Measurements from ENCODE around the gene EEFSEC.

The EEFSEC gene

GRCh38 chr3:128342701-128343180, 189.5 kb downstream of the EEFSEC start:
- no peak for TF ChIP-seq CTCF (IDR thresholded peaks at IDR 0.05; ENCODE audit: control insufficient read depth, insufficient read depth, low read depth, low read length, missing control alignments)
- no peak overlapping the region for H3K4me3 ChIP-seq (ENCODE audit: control insufficient read depth, low read depth, low read length)
- no peak for DNase-seq (ENCODE audit: low read depth)

- DNase-seq (ENCODE audit: low read depth) = no peak
- H3K4me3 ChIP-seq (ENCODE audit: control insufficient read depth, low read depth, low read length) = no peak overlapping the region
- no peak for TF ChIP-seq CTCF (IDR thresholded peaks at IDR 0.05; ENCODE audit: control insufficient read depth, insufficient read depth, low read depth, low read length, missing control alignments)
Measured at GRCh38 chr3:128343287-128344051, 190.2 kb downstream of the EEFSEC start.

GRCh38 chr3:128344052-128344735, 190.9 kb downstream of the EEFSEC start:
- no peak overlapping the region for H3K4me3 ChIP-seq (ENCODE audit: control insufficient read depth, low read depth, low read length)
- no peak for DNase-seq (ENCODE audit: low read depth)
- no peak for TF ChIP-seq CTCF (IDR thresholded peaks at IDR 0.05; ENCODE audit: control insufficient read depth, insufficient read depth, low read depth, low read length, missing control alignments)

GRCh38 chr3:128345196-128345595, 191.9 kb downstream of the EEFSEC start:
- TF ChIP-seq CTCF (IDR thresholded peaks at IDR 0.05; ENCODE audit: control insufficient read depth, insufficient read depth, low read depth, low read length, missing control alignments) = no peak
- no peak for DNase-seq (ENCODE audit: low read depth)
- no peak overlapping the region for H3K4me3 ChIP-seq (ENCODE audit: control insufficient read depth, low read depth, low read length)

GRCh38 chr3:128346562-128346961, 193.3 kb downstream of the EEFSEC start:
- no peak for DNase-seq (ENCODE audit: low read depth)
- TF ChIP-seq CTCF (IDR thresholded peaks at IDR 0.05; ENCODE audit: control insufficient read depth, insufficient read depth, low read depth, low read length, missing control alignments) = no peak
- no peak overlapping the region for H3K4me3 ChIP-seq (ENCODE audit: control insufficient read depth, low read depth, low read length)

- TF ChIP-seq CTCF (IDR thresholded peaks at IDR 0.05; ENCODE audit: control insufficient read depth, insufficient read depth, low read depth, low read length, missing control alignments) = no peak
- no peak overlapping the region for H3K4me3 ChIP-seq (ENCODE audit: control insufficient read depth, low read depth, low read length)
- DNase-seq (ENCODE audit: low read depth) = no peak
Measured at GRCh38 chr3:128347282-128347681, 194.0 kb downstream of the EEFSEC start.

Data from AG09309 (cell line).